Progenitor cell of endocrine pancreas (in vitro differentiated cells): ENCODE data around the gene KNDC1. TPM values are rescaled to one million over a fixed set of nuclear protein-coding genes. Genes with fewer than 3 reads are reported as not detected.

ENCODE experiments used
- DNase-seq: peaks from one replicate; pipeline ENCODE4 v3.0.0; 2021; ENCODE audit warnings: low spot score; ENCODE audit not compliant: unreplicated experiment
- H3K27ac Mint-ChIP-seq: 2 replicates; pipeline ENCODE4 v1.8.0; 2021; ENCODE audit warnings: mild to moderate bottlenecking, moderate library complexity, mixed read lengths
- H3K27me3 Mint-ChIP-seq: 2 replicates; pipeline ENCODE4 v1.8.0; 2021; ENCODE audit warnings: mixed read lengths
- H3K36me3 Mint-ChIP-seq: 2 replicates; pipeline ENCODE4 v1.8.0; 2022; ENCODE audit warnings: mixed read lengths; ENCODE audit not compliant: insufficient read depth
- H3K4me1 Mint-ChIP-seq: 2 replicates; pipeline ENCODE4 v1.8.0; 2021; ENCODE audit warnings: low read depth, mixed read lengths
- H3K4me3 Mint-ChIP-seq: 2 replicates; pipeline ENCODE4 v1.8.0; 2021; ENCODE audit warnings: low read depth, mild to moderate bottlenecking, moderate library complexity, mixed read lengths
- H3K9me3 Mint-ChIP-seq: 2 replicates; pipeline ENCODE4 v1.8.0; 2021; ENCODE audit warnings: low read depth, mixed read lengths
- total RNA-seq: library from RNA; stranded (reverse); gene quantifications from 2 replicates; pipeline ENCODE4 v1.2.1, GENCODE V29; 2021
- TF ChIP-seq, protein P1 (sequence below): fragments of 200-600 bp; sonication (generic); IDR thresholded peaks from one replicate; pipeline ENCODE4 v1.5.0; 2021; ENCODE audit warnings: antibody characterized with exemption, mild to moderate bottlenecking; ENCODE audit not compliant: unreplicated experiment

Gene KNDC1
- total RNA-seq, 1 donor from 2014 or later: 14.2 TPM

- no peaks in the 10 kb centered on the region for H3K4me1 Mint-ChIP-seq
- TF ChIP-seq, protein P1, sequence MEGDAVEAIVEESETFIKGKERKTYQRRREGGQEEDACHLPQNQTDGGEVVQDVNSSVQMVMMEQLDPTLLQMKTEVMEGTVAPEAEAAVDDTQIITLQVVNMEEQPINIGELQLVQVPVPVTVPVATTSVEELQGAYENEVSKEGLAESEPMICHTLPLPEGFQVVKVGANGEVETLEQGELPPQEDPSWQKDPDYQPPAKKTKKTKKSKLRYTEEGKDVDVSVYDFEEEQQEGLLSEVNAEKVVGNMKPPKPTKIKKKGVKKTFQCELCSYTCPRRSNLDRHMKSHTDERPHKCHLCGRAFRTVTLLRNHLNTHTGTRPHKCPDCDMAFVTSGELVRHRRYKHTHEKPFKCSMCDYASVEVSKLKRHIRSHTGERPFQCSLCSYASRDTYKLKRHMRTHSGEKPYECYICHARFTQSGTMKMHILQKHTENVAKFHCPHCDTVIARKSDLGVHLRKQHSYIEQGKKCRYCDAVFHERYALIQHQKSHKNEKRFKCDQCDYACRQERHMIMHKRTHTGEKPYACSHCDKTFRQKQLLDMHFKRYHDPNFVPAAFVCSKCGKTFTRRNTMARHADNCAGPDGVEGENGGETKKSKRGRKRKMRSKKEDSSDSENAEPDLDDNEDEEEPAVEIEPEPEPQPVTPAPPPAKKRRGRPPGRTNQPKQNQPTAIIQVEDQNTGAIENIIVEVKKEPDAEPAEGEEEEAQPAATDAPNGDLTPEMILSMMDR: no peak
- H3K36me3 Mint-ChIP-seq: no peaks in the 10 kb centered on the region
- H3K4me3 Mint-ChIP-seq: no peak overlapping the region
- no peaks in the 10 kb centered on the region for H3K9me3 Mint-ChIP-seq
- peaks cover 21% of the 10 kb centered on the region for H3K27me3 Mint-ChIP-seq
- no peak for DNase-seq
- no peak overlapping the region for H3K27ac Mint-ChIP-seq
Measured at GRCh38 chr10:133129859-133130495, 30.0 kb upstream of the KNDC1 start.

DNA sequence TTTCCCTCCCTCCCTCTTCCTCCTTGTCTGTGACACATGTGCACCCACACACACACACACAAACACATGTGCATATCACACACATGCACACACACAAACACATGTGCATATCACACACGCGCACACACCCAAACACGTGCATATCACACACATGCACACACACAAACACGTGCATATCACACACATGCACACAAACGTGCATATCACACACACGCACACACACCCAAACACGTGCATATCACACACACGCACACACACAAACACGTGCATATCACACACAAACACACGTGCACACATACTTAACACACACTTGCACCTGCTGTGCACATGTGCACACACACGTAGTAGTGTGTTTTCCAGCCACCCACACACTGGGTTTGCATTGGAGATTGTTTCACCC lies 29.4 kb upstream of the KNDC1 start:
- no peaks in the 10 kb centered on the region for H3K36me3 Mint-ChIP-seq
- no peak overlapping the region for H3K27ac Mint-ChIP-seq
- H3K9me3 Mint-ChIP-seq: no peaks in the 10 kb centered on the region
- no peak for DNase-seq
- H3K4me1 Mint-ChIP-seq: no peaks in the 10 kb centered on the region
- H3K4me3 Mint-ChIP-seq: no peak overlapping the region
- H3K27me3 Mint-ChIP-seq: peaks cover 20% of the 10 kb centered on the region
- TF ChIP-seq, protein P1: no peak

GRCh38 chr10:133131053-133131452 lies 29.0 kb upstream of the KNDC1 start:
- Mint-ChIP-seq H3K4me1 (no peaks in the 10 kb centered on the region), H3K9me3 (no peaks in the 10 kb centered on the region), H3K27me3 (peaks cover 15% of the 10 kb centered on the region), H3K36me3 (no peaks in the 10 kb centered on the region), H3K27ac (no peak overlapping the region), H3K4me3 (no peak overlapping the region)
- TF ChIP-seq, protein P1: no peak
- no peak for DNase-seq

- H3K36me3 Mint-ChIP-seq: no peaks in the 10 kb centered on the region
- TF ChIP-seq, protein P1: no peak
- H3K4me3 Mint-ChIP-seq: no peak overlapping the region
- no peak overlapping the region for H3K27ac Mint-ChIP-seq
- no peaks in the 10 kb centered on the region for H3K4me1 Mint-ChIP-seq
- DNase-seq: no peak
- no peaks in the 10 kb centered on the region for H3K9me3 Mint-ChIP-seq
- peaks cover 14% of the 10 kb centered on the region for H3K27me3 Mint-ChIP-seq
Measured at GRCh38 chr10:133131734-133132472, 28.1 kb upstream of the KNDC1 start.

- no peak overlapping the region for H3K4me3 Mint-ChIP-seq
- TF ChIP-seq, protein P1: no peak
- H3K27ac Mint-ChIP-seq: no peak overlapping the region
- H3K27me3 Mint-ChIP-seq: peaks cover 14% of the 10 kb centered on the region
- DNase-seq: no peak
- no peaks in the 10 kb centered on the region for H3K4me1 Mint-ChIP-seq
- no peaks in the 10 kb centered on the region for H3K36me3 Mint-ChIP-seq
- no peaks in the 10 kb centered on the region for H3K9me3 Mint-ChIP-seq
Measured at GRCh38 chr10:133132473-133133291, 27.3 kb upstream of the KNDC1 start.
